Hepatocyte (in vitro differentiated cells): ENCODE results near the gene TF. TPM values are rescaled to one million over a fixed set of nuclear protein-coding genes. Genes with fewer than 3 reads are reported as not detected.
A peak's percentile ranks its signal among the peaks of the same experiment; 100 is the strongest.

ENCODE experiments used
- DNase-seq: peaks from one replicate; pipeline ENCODE4 v3.0.0-alpha.2; 2016; ENCODE audit warnings: low spot score
- H2AFZ ChIP-seq: fragments of 200-600 bp; sonication (generic); 2 replicates; pipeline ENCODE4 v1.6.0; 2016; ENCODE audit warnings: antibody characterized with exemption, mild to moderate bottlenecking
- H3K27ac ChIP-seq: fragments of 200-600 bp; sonication (generic); 2 replicates; pipeline ENCODE4 v1.5.1; 2016; ENCODE audit warnings: mild to moderate bottlenecking
- H3K27me3 ChIP-seq: fragments of 200-600 bp; sonication (generic); 2 replicates; pipeline ENCODE4 v1.6.1; 2016
- H3K36me3 ChIP-seq: fragments of 200-600 bp; sonication (generic); replicated peaks from 2 replicates; pipeline ENCODE4 v1.5.1; 2016; ENCODE audit warnings: low read depth; ENCODE audit not compliant: insufficient read depth
- H3K4me1 ChIP-seq: fragments of 200-600 bp; sonication (generic); 2 replicates; pipeline ENCODE4 v1.5.1; 2016; ENCODE audit warnings: mild to moderate bottlenecking, moderate library complexity; ENCODE audit not compliant: insufficient read depth
- H3K4me2 ChIP-seq: fragments of 200-600 bp; sonication (generic); 2 replicates; pipeline ENCODE4 v1.6.0; 2016
- H3K4me3 ChIP-seq: fragments of 200-600 bp; sonication (generic); 2 replicates; pipeline ENCODE4 v1.5.1; 2016; ENCODE audit warnings: mild to moderate bottlenecking
- H3K79me2 ChIP-seq: fragments of 200-600 bp; sonication (generic); 2 replicates; pipeline ENCODE4 v1.6.0; 2017; ENCODE audit warnings: mild to moderate bottlenecking
- H3K9me2 ChIP-seq: fragments of 200-600 bp; sonication (generic); replicated peaks from 2 replicates; pipeline ENCODE4 v1.6.0; 2017; ENCODE audit warnings: mild to moderate bottlenecking; ENCODE audit not compliant: insufficient read depth
- H3K9me3 ChIP-seq: fragments of 200-600 bp; sonication (generic); 2 replicates; pipeline ENCODE4 v1.5.1; 2016; ENCODE audit warnings: low read depth, mild to moderate bottlenecking
- H4K20me1 ChIP-seq: fragments of 200-600 bp; sonication (generic); 2 replicates; pipeline ENCODE4 v1.6.0; 2016; ENCODE audit warnings: mild to moderate bottlenecking; ENCODE audit not compliant: insufficient read depth, poor library complexity, severe bottlenecking
- CTCF ChIP-seq: fragments of 200-600 bp; sonication (generic); IDR thresholded peaks from 2 replicates; pipeline ENCODE4 v1.5.1; 2016; ENCODE audit warnings: antibody characterized with exemption, mild to moderate bottlenecking; ENCODE audit not compliant: poor library complexity
- EZH2 ChIP-seq: fragments of 200-600 bp; sonication (generic); IDR thresholded peaks from 2 replicates; pipeline ENCODE4 v1.6.1; 2016; ENCODE audit warnings: antibody characterized with exemption, mild to moderate bottlenecking, borderline replicate concordance
- EZH2phosphoT487 ChIP-seq: fragments of 200-600 bp; sonication (generic); IDR thresholded peaks from one replicate; pipeline ENCODE4 v1.6.1; 2018; ENCODE audit warnings: antibody characterized with exemption, mild to moderate bottlenecking, low read depth, moderate library complexity; ENCODE audit not compliant: unreplicated experiment, severe bottlenecking
- WGBS: methylation state at CpG from one replicate; pipeline ENCODE4 v1.1.6; 2016; ENCODE audit warnings: low lambda C conversion rate; ENCODE audit errors: missing lambda C conversion rate; 5-methylcytosine and 5-hydroxymethylcytosine counted together
- polyA plus RNA-seq: library from polyadenylated mRNA; unstranded; fragments of >200 nt; fragmentation: Nextera tagmentation; extraction: Ambion mirVana; gene quantifications from 2 replicates; pipeline ENCODE4 v1.2.1, GENCODE V29; 2016
- total RNA-seq: library from RNA; depleted of rRNA; stranded (reverse); fragments of >200 nt; gene quantifications from 2 replicates; pipeline ENCODE4 v1.2.3, GENCODE V29; 2014

The TF gene
- total and polyA plus RNA-seq, 2 experiments from 2014 or later: 577 to 642 TPM

- no peaks in the 10 kb centered on the region for H3K9me3 ChIP-seq
- H3K79me2 ChIP-seq: peaks cover 30% of the 10 kb centered on the region
- peaks cover 3% of the 10 kb centered on the region for H3K4me1 ChIP-seq
- 68% methylated on average over 4 of the region's 4 CpGs for WGBS
- peak overlapping the region; percentile 88 for H3K4me2 ChIP-seq
- no peaks in the 10 kb centered on the region for H3K36me3 ChIP-seq
- H3K4me3 ChIP-seq: no peak overlapping the region
- no peak for DNase-seq
- peak overlapping the region; percentile 77 for H2AFZ ChIP-seq
- H3K27me3 ChIP-seq: no peaks in the 10 kb centered on the region
- no peaks in the 10 kb centered on the region for H4K20me1 ChIP-seq
- no peak for TF ChIP-seq CTCF
- TF ChIP-seq EZH2phosphoT487: no peak
- no peak for TF ChIP-seq EZH2
- H3K9me2 ChIP-seq: no peaks in the 10 kb centered on the region
- H3K27ac ChIP-seq: no peak overlapping the region
These were observed 58.7 kb downstream of the TF start for GRCh38 chr3:133804896-133805295.

- H3K27ac ChIP-seq: no peak overlapping the region
- DNase-seq: no peak
- peak overlapping the region; percentile 18 for H3K4me3 ChIP-seq
- peaks cover 30% of the 10 kb centered on the region for H3K79me2 ChIP-seq
- H3K9me3 ChIP-seq: no peaks in the 10 kb centered on the region
- H3K9me2 ChIP-seq: no peaks in the 10 kb centered on the region
- H3K4me2 ChIP-seq: peak overlapping the region; percentile 88
- H3K27me3 ChIP-seq: no peaks in the 10 kb centered on the region
- no peaks in the 10 kb centered on the region for H3K36me3 ChIP-seq
- no peaks in the 10 kb centered on the region for H4K20me1 ChIP-seq
- 34% methylated on average over 15 of the region's 15 CpGs for WGBS
- H3K4me1 ChIP-seq: peaks cover 3% of the 10 kb centered on the region
- TF ChIP-seq CTCF: no peak
- no peak for TF ChIP-seq EZH2phosphoT487
- no peak for TF ChIP-seq EZH2
- H2AFZ ChIP-seq: peak overlapping the region; percentile 77
These were observed 59.1 kb downstream of the TF start for GRCh38 chr3:133805384-133805701.

GRCh38 chr3:133805702-133806475, 59.7 kb downstream of the TF start, which contains the start of gene SRPRB:
Gene SRPRB (plus strand): TSS chr3:133805815. CDS start chr3:133805849, 34 bp downstream.
- Histone ChIP-seq H3K9me2 (no peaks in the 10 kb centered on the region), H3K27me3 (no peaks in the 10 kb centered on the region), H3K79me2 (peaks cover 30% of the 10 kb centered on the region), H3K4me1 (peaks cover 3% of the 10 kb centered on the region), H3K9me3 (no peaks in the 10 kb centered on the region), H3K36me3 (no peaks in the 10 kb centered on the region), H3K4me2 (peak within 1 kb of the TSS; percentile 88), H4K20me1 (no peaks in the 10 kb centered on the region), H2AFZ (peak within 1 kb of the TSS; percentile 87), H3K4me3 (peak within 1 kb of the TSS; percentile 48), H3K27ac (peak within 1 kb of the TSS; percentile 74)
- no peak for TF ChIP-seq EZH2phosphoT487
- TF ChIP-seq EZH2: no peak
- no peak for TF ChIP-seq CTCF
- 1% methylated on average over 53 of the region's 53 CpGs for WGBS
- DNase-seq: peak; percentile 97
